Measurements from ENCODE around the gene ALG1L2.
"Not testable (repeated sequence)": the region's sequence is repeated elsewhere in the genome, so short reads cannot be mapped to it uniquely, and the experiment has no call there.

DNA sequence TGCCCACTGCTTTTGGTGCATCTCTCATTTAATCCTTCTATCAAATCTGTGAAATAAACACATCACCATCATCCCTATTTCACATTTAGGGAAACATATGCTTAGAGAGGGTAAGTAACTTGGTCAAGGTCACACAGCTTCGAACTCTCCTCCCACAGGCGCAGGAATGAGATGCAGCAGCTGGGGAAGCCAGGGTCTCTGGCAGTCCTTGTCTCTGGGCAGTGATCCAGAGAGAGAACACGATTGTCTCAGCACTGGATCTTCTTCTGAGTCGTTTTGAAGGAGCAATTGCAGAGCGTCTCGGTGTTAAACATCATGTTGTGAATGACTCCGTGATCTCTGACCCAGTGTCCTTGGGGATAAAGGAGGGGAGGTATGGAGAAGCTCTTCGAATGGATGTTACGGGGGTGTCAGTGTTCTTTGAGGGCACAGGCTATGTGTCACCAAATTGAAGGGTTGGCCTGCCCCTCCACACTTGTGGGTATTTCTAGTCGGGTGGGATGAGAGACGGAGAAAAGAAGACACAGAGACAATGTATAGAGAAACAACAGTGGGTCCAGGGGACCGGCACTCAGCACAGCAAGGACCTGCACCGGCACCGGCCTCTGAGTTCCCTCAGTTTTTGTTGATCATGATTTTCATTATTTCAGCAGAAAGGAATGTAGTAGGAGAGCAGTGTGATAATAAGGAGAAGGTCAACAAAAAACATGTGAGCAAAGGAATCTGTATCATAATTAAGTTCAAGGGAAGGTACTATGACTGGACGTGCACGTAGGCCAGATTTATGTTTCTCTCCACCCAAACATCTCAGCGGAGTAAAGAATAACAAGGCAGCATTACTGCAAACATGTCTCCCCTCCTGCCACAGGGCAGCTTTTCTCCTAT, 41.5 kb downstream of the ALG1L2 start:
- not testable (repeated sequence) for TF ChIP-seq POLR2A (IDR thresholded peaks at IDR 0.05)
- TF ChIP-seq, protein P1, sequence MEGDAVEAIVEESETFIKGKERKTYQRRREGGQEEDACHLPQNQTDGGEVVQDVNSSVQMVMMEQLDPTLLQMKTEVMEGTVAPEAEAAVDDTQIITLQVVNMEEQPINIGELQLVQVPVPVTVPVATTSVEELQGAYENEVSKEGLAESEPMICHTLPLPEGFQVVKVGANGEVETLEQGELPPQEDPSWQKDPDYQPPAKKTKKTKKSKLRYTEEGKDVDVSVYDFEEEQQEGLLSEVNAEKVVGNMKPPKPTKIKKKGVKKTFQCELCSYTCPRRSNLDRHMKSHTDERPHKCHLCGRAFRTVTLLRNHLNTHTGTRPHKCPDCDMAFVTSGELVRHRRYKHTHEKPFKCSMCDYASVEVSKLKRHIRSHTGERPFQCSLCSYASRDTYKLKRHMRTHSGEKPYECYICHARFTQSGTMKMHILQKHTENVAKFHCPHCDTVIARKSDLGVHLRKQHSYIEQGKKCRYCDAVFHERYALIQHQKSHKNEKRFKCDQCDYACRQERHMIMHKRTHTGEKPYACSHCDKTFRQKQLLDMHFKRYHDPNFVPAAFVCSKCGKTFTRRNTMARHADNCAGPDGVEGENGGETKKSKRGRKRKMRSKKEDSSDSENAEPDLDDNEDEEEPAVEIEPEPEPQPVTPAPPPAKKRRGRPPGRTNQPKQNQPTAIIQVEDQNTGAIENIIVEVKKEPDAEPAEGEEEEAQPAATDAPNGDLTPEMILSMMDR (IDR thresholded peaks at IDR 0.05): not testable (repeated sequence)
